MM.1S (cell line): ENCODE measurements around the gene ZNF566.

Experiments
- EZH2 ChIP-seq: fragments of 300-600 bp; sonication (generic); optimal IDR thresholded peaks from 2 replicates; pipeline ENCODE3; 2017; ENCODE audit warnings: low read depth, mild to moderate bottlenecking, antibody characterized with exemption, low read length, mixed read lengths
- EZH2phosphoT487 ChIP-seq: fragments of 300-600 bp; sonication (generic); IDR thresholded peaks from 2 replicates; pipeline ENCODE4 v1.6.1; 2018; ENCODE audit warnings: antibody characterized with exemption, low read length
- TF ChIP-seq, protein P1 (sequence below): fragments of 300-600 bp; sonication (generic); IDR thresholded peaks from 2 replicates; pipeline ENCODE4 v1.5.1; 2016; ENCODE audit warnings: antibody characterized with exemption, low read length, mixed read lengths

DNA sequence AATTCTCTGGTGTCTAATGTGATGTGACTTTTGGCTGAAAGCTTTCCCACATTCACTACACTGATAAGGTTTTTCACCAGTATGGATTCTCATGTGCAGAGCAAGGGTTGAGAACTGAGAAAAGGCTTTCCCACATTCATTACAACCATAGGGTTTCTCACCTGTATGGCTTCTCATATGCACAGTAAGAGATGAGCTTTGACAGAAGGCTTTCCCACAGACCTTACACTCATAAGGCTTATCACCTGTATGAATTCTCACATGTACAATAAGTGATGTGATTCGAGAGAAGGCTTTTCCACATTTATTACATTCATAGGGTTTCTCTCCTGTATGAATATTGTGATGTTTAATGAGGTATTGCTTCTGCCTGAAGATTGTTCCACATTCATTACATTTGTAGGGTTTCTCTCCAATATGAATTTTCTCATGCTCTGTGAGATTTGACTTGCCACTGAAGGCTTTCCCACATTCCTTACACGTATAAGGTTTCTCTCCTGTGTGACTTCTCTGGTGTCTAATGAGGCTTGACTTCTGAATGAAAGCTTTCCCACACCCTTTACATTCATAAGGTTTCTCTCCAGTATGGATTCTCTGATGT, 24.8 kb upstream of the ZNF566 start:
- TF ChIP-seq, protein P1, sequence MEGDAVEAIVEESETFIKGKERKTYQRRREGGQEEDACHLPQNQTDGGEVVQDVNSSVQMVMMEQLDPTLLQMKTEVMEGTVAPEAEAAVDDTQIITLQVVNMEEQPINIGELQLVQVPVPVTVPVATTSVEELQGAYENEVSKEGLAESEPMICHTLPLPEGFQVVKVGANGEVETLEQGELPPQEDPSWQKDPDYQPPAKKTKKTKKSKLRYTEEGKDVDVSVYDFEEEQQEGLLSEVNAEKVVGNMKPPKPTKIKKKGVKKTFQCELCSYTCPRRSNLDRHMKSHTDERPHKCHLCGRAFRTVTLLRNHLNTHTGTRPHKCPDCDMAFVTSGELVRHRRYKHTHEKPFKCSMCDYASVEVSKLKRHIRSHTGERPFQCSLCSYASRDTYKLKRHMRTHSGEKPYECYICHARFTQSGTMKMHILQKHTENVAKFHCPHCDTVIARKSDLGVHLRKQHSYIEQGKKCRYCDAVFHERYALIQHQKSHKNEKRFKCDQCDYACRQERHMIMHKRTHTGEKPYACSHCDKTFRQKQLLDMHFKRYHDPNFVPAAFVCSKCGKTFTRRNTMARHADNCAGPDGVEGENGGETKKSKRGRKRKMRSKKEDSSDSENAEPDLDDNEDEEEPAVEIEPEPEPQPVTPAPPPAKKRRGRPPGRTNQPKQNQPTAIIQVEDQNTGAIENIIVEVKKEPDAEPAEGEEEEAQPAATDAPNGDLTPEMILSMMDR: no peak
- TF ChIP-seq EZH2: no peak
- TF ChIP-seq EZH2phosphoT487: no peak
